Upper lobe of left lung (tissue), 4 donors: Measurements from ENCODE around the gene OLFM2.

Experiments used
- CTCF ChIP-seq, 6 experiments: fragments of 450-650 bp in 4 of 6; fragments of 200-600 bp in 2 of 6; sonication (generic) in 2 of 6; IDR thresholded peaks; one replicate each; pipeline ENCODE4 v1.5.1; 2016 to 2019; ENCODE audit warnings: antibody characterized with exemption in 6 of 6
- EP300 ChIP-seq, 4 donors: sonication (generic); formaldehyde crosslinking; IDR thresholded peaks; one replicate each; pipeline ENCODE4 v1.5.1; 2017; ENCODE audit warnings: antibody characterized with exemption in 4 of 4, control low read depth in 2 of 4
- POLR2A ChIP-seq, 4 donors: fragments of 450-650 bp; IDR thresholded peaks; one replicate each; pipeline ENCODE4 v1.5.1; 2016 to 2017; ENCODE audit warnings: antibody characterized with exemption in 4 of 4, mild to moderate bottlenecking in 2 of 4
- POLR2AphosphoS5 ChIP-seq, 2 donors: sonication (generic); formaldehyde crosslinking; IDR thresholded peaks; one replicate each; pipeline ENCODE4 v1.5.1; 2017; ENCODE audit warnings: antibody characterized with exemption in 2 of 2

DNA sequence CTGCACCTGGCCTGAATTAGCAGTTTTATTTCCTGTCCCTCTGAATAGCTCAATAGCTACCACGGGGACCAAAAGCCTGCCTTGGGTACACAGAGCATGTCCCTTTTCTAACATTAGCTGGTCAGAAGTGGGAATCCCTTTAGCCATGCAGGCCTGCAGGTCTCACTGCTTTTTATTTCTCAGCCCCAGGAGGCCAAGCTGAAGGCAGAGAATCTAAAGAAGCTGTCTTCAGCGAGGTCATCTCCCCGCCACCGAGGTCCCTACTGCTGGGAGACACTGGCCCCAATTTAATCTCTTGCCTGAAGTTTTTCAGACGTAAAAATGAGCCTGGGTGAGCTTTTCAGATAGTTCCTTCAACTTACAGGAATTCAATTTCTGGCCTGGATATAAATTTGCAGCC lies 60.5 kb downstream of the OLFM2 start:
- TF ChIP-seq CTCF (IDR thresholded peaks at IDR 0.05) (no peak), POLR2A (IDR thresholded peaks at IDR 0.05) (no peak), POLR2AphosphoS5 (IDR thresholded peaks at IDR 0.05) (no peak), EP300 (IDR thresholded peaks at IDR 0.05) (no peak)
